ENCODE data around the gene KCTD15.

KCTD15 gene

DNA sequence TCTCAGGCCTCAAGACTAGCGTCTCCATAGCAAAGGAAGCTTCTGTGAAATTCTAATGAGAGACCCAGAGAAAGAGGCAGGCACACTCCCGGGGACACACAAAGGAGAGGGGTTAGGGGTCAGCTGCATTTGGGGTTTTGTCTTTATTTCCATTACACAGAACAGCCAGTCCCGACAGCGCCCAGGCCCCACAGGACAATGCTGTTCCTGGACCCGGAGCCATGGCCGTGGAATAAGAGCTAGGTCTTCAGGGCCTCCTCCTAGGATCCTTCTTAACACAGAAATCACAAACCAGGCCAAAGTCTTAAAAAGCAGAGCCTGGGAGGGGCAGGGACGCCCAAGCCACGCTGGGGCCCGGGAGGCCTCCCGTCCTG, 22.8 kb downstream of the KCTD15 start:
- no peak for DNase-seq (ENCODE audit: low read depth)
- no peak for TF ChIP-seq CTCF (IDR thresholded peaks at IDR 0.05; ENCODE audit: insufficient read depth, low read depth, low read length, missing control alignments)
- H3K4me3 ChIP-seq (ENCODE audit: low read depth, low read length), result no peak overlapping the region

DNA sequence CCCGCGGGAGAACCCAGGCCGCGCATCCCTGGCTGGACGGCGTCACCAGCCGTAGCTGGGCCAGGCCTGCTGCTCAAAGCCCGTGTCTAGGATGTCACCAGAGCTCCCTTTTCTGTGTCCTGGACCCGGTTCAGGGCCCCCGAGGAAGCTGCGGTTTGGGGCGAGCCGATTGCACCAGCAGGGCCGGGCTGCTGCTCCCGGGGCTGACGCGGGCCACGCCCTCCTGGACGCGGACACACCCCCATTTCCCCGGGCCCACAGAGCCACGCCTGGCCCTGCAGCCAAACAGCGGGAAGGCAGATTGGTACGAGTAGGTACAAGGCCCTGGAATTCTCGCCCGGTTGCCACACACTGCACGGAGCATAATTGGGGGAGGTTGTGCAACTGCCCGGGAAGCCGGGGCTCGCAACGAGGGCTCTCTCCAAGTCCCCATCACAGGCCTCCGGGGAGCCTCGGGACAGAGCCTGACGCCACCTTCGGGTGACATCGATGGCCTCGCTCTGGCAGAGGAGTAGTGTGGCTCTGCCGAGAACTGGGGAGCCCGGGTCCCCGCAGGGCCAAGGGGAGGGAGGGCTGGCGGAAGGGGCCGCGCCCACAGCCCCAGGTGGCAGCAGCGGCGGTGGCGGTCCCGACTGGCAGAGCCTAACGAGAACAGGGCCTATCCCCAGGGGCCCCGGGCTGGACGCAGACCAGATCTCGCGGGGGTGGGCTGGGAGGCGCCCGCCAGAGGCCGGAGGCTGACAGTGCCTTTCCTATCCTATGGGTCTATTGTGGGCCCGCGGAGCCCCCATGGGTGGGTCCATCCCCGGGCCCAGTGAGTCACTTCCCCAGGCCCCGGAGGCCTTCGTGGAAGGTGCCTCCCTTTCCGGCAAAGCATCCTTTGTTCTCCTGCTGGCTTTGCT, 23.5 kb downstream of the KCTD15 start:
- peak overlapping the region; percentile 45 for H3K4me3 ChIP-seq (ENCODE audit: low read depth, low read length)
- no peak for TF ChIP-seq CTCF (IDR thresholded peaks at IDR 0.05; ENCODE audit: insufficient read depth, low read depth, low read length, missing control alignments)
- DNase-seq (ENCODE audit: low read depth), result peak; percentile 57

DNA sequence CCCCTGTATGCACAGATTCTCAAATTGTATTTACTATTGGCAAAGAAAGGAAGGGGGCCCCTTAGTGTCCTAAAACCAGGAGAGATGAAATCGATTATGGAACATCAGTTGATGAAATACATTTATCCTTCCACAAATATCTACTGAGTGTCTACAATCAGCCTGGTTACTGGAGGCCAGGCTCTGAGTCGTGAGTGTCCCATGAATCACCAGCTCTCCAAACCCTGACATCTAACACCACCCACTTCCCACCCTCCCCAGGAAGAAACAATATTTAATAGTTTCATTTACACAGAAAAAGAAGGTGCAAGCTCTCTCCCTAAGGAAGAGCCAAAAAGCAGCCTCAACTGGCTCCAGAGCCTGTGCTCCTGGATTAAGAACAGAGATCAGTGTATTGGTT, 25.2 kb downstream of the KCTD15 start:
- TF ChIP-seq CTCF (IDR thresholded peaks at IDR 0.05; ENCODE audit: insufficient read depth, low read depth, low read length, missing control alignments), result no peak
- DNase-seq (ENCODE audit: low read depth), result no peak
- H3K4me3 ChIP-seq (ENCODE audit: low read depth, low read length), result no peak overlapping the region

GRCh38 chr19:33823341-33823740, 26.7 kb downstream of the KCTD15 start:
- no peak overlapping the region for H3K4me3 ChIP-seq (ENCODE audit: low read depth, low read length)
- no peak for DNase-seq (ENCODE audit: low read depth)
- TF ChIP-seq CTCF (IDR thresholded peaks at IDR 0.05; ENCODE audit: insufficient read depth, low read depth, low read length, missing control alignments), result no peak

DNA sequence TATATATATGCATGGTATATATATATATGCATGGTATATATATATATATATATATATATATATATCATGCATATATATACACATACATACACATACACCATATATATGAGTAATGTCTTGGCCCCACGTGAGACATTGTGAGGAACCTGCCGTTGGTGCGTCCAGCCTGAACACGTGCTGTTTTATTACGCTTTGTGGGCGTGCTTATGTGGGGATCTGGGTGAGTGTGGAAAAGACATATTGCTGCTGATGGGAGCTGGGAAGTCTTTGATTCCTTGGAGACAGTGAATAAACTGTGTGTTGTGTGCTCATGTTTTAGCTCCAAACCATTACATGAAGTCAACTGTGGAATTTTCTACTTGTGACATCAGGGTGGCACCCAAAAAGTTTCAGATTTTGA, 28.9 kb downstream of the KCTD15 start:
- DNase-seq (ENCODE audit: low read depth), result no peak
- no peak for TF ChIP-seq CTCF (IDR thresholded peaks at IDR 0.05; ENCODE audit: insufficient read depth, low read depth, low read length, missing control alignments)

DNA sequence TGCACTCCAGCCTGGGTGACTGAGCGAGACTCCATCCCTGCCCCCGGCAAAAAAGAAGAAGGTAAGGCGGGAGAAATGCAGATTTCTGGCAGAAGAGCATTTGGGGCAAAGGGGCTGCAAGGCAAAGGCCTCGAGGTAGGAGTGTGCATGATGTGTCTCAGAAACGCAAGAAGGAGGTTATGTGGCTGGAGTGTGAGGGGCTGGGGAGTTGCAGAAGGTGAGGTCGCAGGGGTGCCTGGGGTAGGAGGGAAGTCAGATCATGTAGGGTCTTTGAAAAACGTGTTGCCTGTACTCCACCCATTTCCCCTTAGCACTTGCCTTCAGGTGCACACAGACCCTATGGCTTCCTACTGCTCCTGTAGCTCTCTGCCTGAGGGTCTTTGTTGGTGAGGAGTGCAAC, 29.9 kb downstream of the KCTD15 start:
- no peak overlapping the region for H3K4me3 ChIP-seq (ENCODE audit: low read depth, low read length)
- no peak for DNase-seq (ENCODE audit: low read depth)
- no peak for TF ChIP-seq CTCF (IDR thresholded peaks at IDR 0.05; ENCODE audit: insufficient read depth, low read depth, low read length, missing control alignments)

More for the DNA sequence above, 28.9 kb downstream of the KCTD15 start:
- H3K4me3 ChIP-seq (ENCODE audit: low read depth, low read length), result no peak overlapping the region

Measured in GM12865 (cell line).